ENCODE results near the gene DPM1.

DNA sequence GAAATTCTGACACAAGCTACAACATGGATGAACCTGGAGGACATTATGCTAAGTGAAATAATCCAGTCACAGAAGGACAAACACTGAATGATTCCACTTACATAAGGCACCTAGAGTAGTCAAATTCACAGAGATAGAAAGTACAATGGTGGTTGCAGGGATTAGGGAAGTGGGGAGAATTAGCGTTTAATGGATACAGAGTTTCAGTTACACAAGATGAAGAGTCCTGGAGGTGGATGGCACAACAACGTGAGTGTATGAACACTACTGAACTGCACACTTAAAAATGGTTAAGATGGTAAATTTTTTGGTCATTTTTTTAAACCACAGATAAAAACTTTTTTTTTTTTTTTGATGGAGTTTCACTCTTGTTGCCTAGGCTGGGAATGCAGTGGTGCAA, 25.0 kb upstream of the DPM1 start:
- TF ChIP-seq, protein P1, sequence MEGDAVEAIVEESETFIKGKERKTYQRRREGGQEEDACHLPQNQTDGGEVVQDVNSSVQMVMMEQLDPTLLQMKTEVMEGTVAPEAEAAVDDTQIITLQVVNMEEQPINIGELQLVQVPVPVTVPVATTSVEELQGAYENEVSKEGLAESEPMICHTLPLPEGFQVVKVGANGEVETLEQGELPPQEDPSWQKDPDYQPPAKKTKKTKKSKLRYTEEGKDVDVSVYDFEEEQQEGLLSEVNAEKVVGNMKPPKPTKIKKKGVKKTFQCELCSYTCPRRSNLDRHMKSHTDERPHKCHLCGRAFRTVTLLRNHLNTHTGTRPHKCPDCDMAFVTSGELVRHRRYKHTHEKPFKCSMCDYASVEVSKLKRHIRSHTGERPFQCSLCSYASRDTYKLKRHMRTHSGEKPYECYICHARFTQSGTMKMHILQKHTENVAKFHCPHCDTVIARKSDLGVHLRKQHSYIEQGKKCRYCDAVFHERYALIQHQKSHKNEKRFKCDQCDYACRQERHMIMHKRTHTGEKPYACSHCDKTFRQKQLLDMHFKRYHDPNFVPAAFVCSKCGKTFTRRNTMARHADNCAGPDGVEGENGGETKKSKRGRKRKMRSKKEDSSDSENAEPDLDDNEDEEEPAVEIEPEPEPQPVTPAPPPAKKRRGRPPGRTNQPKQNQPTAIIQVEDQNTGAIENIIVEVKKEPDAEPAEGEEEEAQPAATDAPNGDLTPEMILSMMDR (IDR thresholded peaks at IDR 0.05 in 2 of 3, conservative IDR thresholded peaks at IDR 0.05 in 1 of 3; ENCODE audit: borderline replicate concordance in 1 of 3, insufficient read depth in 1 of 3, low read depth in 2 of 3, low read length in 2 of 3) = no peak
- TF ChIP-seq, protein P2, sequence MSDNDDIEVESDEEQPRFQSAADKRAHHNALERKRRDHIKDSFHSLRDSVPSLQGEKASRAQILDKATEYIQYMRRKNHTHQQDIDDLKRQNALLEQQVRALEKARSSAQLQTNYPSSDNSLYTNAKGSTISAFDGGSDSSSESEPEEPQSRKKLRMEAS (IDR thresholded peaks at IDR 0.05) = no peak
- no peak for TF ChIP-seq EZH2phosphoT487 (IDR thresholded peaks at IDR 0.05; ENCODE audit: borderline replicate concordance)

Measured in HCT116 (cell line).